Caki2 (cell line): ENCODE measurements around the gene WNT2. TPM values are rescaled to one million over a fixed set of nuclear protein-coding genes. Genes with fewer than 3 reads are reported as not detected.
"Not testable (repeated sequence)": the region's sequence is repeated elsewhere in the genome, so short reads cannot be mapped to it uniquely, and the experiment has no call there.

Experiments used
- DNase-seq: peaks from one replicate; pipeline ENCODE4 v3.0.0-alpha.2; 2015; ENCODE audit warnings: low read depth
- in situ Hi-C: cut with HindIII; loops from 2 replicates; pipeline ENCODE4 v1.10.0; 2016; ENCODE audit warnings: low sequenced_read_pairs, low pct_unique_long_range_greater_than_20kb, mixed read lengths
- total RNA-seq: library from RNA; depleted of rRNA; stranded (reverse); fragments of >200 nt; shearing (Covaris generic); gene quantifications from 2 replicates; pipeline ENCODE4 v1.2.3, GENCODE V29; 2014; ENCODE audit warnings: low replicate concordance

The WNT2 gene
- total RNA-seq, 1 experiment from 2014 or later = not detected

DNA sequence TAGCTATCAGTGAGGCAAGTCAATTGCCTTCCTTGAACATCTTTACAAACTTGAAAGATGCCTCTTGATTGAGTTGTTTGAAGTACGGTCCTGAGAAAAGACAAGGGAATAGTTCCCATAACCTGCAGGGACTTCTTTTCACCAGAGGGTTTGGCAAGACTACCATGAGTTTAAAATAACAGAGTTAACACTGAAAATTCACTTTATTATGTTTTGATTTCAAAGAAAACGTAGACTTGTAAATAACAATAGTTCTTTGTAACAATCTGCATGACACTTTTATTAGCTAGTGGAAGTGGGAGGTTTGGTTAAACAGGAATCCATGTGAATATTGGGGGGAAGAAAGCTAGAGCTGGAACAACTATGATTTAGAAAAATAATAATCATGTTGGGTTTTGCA is 49.5 kb downstream of the WNT2 start:
- DNase-seq = no peak
- in situ Hi-C loops = no loop called here

GRCh38 chr7:117272017-117272759 is 50.7 kb downstream of the WNT2 start:
- DNase-seq = no peak
- in situ Hi-C loops = no loop called here

DNA sequence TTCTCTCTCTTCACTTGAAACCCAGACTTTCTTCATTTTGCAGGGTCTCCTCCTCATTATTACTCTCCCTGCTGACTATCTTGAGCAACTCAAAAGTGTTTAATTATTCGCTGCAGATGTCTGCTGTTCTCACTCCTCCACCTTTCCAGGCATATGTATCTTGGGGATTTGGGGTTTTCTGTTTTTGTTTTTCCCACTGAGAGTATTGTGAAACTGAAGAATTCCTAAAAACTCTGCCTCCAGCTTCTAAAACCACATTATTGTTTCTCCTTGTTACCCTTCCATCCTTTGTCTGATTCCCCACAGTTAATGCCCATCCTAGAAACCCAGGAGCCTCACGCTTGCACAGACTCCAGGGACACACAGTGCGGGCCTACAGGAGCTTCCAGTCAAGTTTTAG is 51.3 kb downstream of the WNT2 start:
- in situ Hi-C loops = no loop called here
- DNase-seq = no peak

DNA sequence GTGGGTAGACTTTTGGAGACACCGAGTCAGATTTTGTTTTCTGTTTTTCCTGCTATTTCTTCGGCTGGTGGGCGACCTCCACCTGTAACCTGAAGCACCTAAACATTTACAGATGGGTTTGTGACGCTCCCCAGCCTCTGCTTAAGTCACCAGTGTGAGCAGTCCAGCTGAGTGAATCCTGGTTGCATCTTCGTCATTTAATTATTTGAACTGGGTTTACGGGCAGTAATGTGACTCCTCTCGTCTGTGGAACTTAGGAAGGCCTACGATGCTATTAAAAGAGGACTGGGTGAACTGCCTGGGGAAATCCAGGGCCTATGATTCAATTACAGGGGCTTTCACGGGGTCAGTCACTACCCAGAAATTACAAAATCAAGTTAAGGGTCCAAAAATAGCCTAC is 52.5 kb downstream of the WNT2 start:
- in situ Hi-C loops = no loop called here
- no peak for DNase-seq

DNA sequence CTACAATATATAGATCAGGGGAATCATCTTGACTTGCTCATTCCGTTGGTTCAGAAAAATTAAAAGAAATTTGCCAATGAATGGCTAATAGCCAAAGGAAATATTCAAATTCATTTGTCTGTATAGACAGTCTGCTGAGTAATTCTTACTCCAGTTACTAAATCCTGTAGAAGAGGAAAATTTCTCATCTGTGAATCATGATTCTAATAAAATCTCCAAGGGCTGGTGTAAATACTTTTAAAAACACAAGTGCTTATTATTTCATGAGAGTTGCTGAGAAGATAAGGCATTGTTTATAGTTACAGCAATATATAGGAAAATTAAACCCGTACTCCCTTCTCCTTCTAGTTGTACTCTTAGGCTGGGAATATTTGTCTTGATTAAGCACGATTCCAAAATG is 53.0 kb downstream of the WNT2 start:
- DNase-seq = peak; percentile 8
- in situ Hi-C loops = no loop called here

- in situ Hi-C loops = no loop called here
- peak; percentile 55 for DNase-seq
Observed at GRCh38 chr7:117269417-117269816, 53.4 kb downstream of the WNT2 start.

DNA sequence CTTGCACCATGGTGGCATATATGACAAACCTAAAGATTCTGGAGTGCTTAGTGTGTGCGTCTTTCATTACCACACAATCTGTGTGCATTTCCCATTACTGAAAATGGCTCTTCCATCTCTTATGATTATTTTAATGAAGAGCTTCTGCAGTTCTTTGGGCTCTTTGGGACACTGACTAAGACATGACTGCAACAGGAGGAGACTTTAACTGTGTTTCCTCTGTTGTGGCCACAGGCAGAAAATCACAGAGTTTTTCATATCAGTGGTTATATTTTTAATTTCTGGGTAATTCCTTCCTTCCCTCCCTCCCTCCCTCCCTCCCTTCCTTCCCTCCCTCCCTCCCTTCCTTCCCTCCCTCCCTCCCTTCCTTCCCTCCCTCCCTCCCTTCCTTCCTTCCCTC is 58.1 kb downstream of the WNT2 start:
- DNase-seq = no peak
- in situ Hi-C loops = no loop called here

DNA sequence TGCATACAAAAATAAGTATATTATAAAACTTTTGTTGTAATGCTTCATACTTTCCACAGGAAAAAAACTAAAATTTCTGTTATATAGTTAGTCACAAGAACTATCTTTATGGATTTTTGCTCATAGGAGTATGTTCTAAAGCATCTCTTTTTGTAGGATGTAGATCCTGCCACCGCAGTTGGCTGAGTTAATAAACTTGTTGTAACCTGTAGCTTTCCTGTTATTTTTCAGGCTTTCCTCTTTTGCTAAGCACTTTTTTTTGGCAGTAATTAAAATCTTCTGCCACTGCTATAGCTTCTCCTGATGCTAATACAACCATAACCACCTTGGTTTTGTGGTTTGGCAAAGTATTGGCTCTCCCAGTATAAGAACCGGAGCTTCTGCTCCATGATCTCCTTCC is 60.3 kb downstream of the WNT2 start:
- in situ Hi-C loops = no loop called here
- DNase-seq = no peak

- in situ Hi-C loops = no loop called here
- no peak for DNase-seq
Observed at GRCh38 chr7:117259615-117260014, 63.2 kb downstream of the WNT2 start.

DNA sequence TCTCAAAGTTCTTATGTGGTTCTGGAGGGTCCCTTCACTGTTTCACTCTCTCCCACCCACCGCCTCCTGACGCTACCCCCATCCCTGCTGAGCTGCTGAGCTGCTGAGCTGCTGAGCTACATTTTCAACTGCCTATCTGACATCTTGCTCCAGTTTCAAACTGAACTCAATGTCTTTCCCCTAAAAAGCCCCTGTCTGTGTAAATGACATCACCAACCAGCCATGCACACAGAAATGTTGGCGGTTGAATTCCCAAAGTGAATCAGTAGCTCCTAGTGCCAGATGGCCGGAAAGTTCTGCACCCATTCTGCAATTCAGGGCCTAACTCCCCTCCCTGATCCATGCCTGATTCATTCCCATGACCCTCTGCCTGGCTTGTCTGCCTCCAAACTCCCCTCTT is 71.2 kb downstream of the WNT2 start:
- in situ Hi-C loops = no loop called here
- DNase-seq = no peak

GRCh38 chr7:117250801-117251200 is 72.1 kb downstream of the WNT2 start:
- in situ Hi-C loops = no loop called here
- no peak for DNase-seq

DNA sequence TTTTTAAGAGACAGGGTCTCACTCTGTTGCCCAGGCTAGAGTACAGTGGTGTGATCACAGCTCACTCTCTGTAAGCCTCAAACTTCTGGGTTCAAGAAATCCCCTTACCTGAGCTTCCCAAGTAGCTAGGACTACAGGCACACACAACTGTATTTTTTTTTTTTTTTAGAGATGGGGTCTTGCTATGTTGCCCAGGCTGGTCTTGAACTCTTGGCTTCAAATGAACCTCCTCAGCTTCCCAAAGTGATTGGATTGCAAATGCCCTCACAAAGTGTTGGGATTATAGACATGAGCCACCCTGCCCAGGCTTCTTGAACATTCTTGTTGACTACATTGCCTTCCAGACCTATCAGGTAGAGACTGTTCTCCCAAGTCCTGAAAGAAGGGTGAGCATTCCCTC is 72.6 kb downstream of the WNT2 start:
- in situ Hi-C loops = no loop called here
- no peak for DNase-seq

- no peak for DNase-seq
Observed at GRCh38 chr7:117249696-117250095, 73.2 kb downstream of the WNT2 start.

GRCh38 chr7:117248829-117249228 is 74.0 kb downstream of the WNT2 start:
- DNase-seq = no peak

More at GRCh38 chr7:117249696-117250095, 73.2 kb downstream of the WNT2 start:
- in situ Hi-C loops = no loop called here

GRCh38 chr7:117247809-117248208 is 75.0 kb downstream of the WNT2 start:
- in situ Hi-C loops = no loop called here
- no peak for DNase-seq

More at GRCh38 chr7:117248829-117249228, 74.0 kb downstream of the WNT2 start:
- in situ Hi-C loops = no loop called here

- in situ Hi-C loops, DNase-seq: not testable (repeated sequence)
Observed at GRCh38 chr7:117245703-117246102, 77.2 kb downstream of the WNT2 start.

- no peak for DNase-seq
- in situ Hi-C loops = no loop called here
Observed at GRCh38 chr7:117243390-117243789, 79.5 kb downstream of the WNT2 start.

DNA sequence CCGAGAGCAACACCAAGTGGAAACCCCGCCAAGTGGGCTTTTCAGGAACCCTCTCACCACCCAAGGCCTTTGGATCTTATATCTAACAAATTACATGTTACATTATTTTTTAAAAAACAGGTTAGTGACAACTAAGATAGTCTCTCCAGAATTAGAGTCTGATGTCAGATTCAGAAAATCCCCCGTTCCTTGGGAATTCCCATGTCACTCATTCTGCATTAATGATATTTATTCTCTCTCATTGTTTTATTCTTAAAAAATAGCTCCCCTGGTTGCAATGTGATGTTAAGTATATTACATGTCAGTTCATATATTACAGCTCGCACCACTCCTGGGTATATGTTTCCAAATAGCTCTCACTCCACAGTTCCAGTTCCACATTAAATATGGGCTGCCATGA is 81.8 kb downstream of the WNT2 start:
- no peak for DNase-seq
- in situ Hi-C loops = no loop called here

- no peak for DNase-seq
- in situ Hi-C loops = no loop called here
Observed at GRCh38 chr7:117238937-117239336, 83.9 kb downstream of the WNT2 start.

- in situ Hi-C loops = no loop called here
- DNase-seq = no peak
Observed at GRCh38 chr7:117238472-117238871, 84.4 kb downstream of the WNT2 start.
